NAMALWA (cell line): Measurements from ENCODE around the gene TFF1.
A peak's percentile ranks its signal among the peaks of the same experiment; 100 is the strongest.

ENCODE experiments used
- DNase-seq: peaks from one replicate; pipeline ENCODE4 v3.0.0-alpha.2; 2015; ENCODE audit warnings: low spot score

Gene TFF1

GRCh38 chr21:42362198-42362597, 4.1 kb downstream of the TFF1 start:
- DNase-seq = no peak

DNA sequence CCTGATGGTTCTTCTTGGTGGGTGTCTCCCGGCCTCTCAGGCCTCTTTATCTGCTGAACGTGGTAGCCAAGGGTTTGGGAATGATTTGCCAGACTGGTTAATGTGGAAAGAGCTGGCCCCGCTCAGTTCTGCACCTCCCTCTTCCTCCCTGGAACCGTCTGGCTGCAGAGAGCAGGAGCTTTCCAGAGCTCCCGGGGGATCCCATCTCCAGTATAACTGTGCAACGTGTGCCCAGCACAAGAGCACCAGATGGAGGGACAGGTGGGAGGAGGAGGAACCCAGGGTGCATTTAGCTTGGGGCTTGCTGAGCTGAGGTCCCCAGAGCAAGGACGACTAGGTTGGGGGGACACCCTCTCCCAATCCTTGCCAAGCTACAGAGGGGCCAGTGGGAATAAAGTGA, 5.0 kb downstream of the TFF1 start:
- no peak for DNase-seq

DNA sequence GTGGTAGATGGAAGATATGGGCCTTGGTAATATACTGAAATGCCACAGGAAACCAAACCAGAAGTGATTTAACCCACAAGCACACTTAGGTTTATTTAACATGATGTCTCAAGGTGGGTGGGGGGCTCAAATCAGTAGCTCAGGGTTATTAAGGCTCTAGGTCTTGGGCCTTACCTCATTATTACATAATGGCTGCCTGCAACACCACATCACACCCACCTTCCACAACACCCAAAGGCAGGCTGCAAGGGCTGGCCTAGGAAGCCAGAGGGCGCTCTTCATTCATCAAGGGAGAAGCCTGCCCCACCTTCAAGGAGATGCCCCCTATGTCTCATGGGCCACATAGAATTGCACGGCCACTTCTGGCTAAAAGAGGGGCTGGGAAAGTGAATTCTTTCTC, 6.0 kb downstream of the TFF1 start:
- peak; percentile 64 for DNase-seq

DNA sequence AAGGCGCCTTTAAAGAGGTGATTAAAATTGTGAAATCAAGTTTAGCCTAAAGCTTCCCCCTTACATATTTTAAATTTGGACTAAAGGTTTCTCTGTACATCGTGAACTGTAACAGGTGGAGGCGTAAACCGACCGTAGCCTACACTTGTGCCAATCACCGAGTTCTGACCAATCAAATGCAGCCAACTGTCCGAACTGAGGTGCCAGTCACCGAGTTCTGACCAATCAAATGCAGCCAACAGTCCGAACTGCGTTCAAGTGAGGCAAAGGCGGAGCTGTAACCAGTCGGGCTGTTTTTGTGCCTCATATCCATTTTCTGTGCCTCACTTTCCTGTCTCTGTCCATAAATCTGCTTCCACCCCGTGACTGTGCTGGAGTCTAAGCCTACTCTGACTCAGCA, 7.4 kb downstream of the TFF1 start:
- no peak for DNase-seq

GRCh38 chr21:42358261-42358660, 8.1 kb downstream of the TFF1 start:
- no peak for DNase-seq

- DNase-seq = no peak
These were observed 9.0 kb downstream of the TFF1 start for GRCh38 chr21:42357307-42357706.

DNA sequence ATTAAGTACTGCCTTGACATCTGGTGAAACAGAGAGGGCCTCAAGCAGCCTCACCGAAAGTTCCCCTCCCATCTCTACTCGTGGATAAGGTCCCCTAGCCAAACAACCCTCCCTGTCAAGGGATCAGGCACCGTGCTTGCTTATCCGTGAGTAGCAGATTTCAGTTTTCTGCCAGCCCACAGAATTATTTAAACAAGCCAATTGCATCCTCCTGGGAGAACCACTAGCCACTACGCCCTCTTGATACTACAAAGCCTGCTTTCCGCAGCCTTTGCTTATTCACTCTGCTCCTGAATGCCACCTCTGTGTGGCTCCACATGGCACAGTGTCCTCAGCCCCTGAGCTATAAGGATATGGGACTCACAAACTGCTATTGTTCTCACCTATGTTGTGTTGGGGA, 9.7 kb downstream of the TFF1 start:
- no peak for DNase-seq

GRCh38 chr21:42356046-42356445, 10.3 kb downstream of the TFF1 start:
- no peak for DNase-seq

- DNase-seq = no peak
These were observed 12.7 kb downstream of the TFF1 start for GRCh38 chr21:42353623-42354022.

- DNase-seq = no peak
These were observed 13.8 kb downstream of the TFF1 start for GRCh38 chr21:42352441-42353095.

GRCh38 chr21:42351626-42352440, 14.5 kb downstream of the TFF1 start:
- DNase-seq = no peak

DNA sequence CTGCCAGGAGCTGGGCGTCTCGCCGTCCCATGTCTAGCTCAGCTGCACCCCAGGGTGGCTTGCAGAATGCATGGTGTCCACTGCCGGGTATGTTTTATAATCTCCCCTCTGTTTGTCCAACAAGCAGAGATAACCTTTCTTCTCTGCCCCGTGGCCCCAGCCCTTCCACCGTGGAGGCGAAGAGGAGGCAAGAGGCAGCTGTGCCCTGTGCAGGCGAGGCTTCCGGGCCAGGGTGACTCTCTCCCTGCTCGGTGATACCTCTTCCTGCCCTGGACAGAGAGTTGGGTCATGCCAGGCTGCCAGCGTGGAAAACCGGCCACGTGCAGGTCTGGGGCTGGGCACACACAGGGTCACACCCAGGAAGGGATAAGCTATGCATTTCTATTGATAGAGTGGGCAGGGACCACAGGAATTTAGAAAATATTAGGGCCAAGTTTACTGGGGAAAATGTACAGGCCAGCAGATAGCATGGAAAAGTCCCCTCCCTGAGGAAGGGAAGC, 15.4 kb downstream of the TFF1 start, which contains the start of gene TFF2:
TFF2 (minus strand) TSS at position 68 of the 500 bp plus-strand sequence; CDS start at position 31, 37 bp downstream.
- no peak for DNase-seq

DNA sequence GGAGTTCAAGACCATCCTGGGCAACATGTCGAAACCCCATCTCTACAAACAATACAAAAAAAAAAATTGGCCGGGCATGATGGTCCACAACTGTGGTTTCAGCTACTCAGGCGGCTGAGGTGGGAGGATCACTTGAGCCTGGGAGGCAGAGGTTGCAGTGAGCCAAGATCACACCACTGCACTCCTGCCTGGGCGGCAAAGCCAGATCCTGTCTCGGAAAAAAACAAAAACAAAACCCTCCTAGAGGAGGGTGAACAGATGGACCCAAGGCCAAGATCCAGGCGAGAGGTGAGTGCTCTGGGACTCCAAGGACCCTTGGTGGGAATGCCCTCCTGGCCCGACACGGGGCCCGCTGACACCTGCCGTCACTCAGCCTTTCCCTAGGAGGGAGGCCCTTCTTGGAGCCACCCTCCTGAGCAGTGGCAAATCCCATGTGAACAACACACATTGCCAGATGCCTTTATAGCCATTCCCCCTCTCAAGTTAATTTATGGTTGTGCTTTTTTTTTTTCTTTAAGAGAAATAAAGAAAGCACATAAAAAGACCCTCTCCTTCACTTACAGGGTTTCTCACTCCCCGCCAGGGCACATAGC, 15.9 kb downstream of the TFF1 start:
- no peak for DNase-seq

DNA sequence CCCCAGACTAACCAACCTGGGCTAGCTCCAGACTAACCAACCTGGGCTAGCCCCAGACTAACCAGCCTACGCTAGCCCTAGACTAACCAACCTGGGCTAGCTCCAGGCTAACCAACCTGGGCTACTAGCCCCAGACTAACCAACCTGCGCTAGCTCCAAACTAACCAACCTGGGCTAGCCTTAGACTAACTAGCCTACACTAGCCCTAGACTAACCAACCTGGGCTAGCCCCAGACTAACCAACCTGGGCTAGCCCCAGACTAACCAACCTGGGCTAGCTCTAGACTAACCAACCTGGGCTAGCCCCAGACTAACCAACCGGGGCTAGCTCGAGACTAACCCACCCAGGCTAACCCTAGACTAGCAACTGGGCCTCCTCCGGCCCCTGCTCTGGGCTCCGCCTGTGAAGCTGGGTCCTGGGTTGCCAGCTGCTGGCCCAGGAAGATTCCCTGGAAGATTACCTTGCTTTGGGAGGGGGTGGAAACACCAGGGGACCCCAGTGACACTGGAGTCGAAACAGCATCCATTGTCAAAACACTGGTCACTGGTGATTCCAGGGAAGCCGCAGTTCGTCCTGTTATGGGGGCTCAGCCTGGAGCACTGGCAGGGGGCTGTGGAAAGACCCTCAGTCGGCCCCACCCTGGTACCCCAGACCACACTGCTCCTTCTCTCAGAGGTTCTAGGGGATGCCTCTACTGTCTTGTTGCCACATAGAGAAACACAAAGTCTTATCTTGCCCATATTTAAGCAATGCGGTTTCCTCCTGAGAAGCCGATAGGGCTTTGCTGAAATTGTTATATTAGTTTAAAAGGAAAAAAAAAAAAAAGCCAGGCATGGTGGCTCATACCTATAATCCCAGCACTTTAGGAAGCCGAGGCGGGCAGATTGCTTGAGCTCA, 16.7 kb downstream of the TFF1 start:
- DNase-seq = no peak

- no peak for DNase-seq
These were observed 17.6 kb downstream of the TFF1 start for GRCh38 chr21:42348762-42349161.

GRCh38 chr21:42347601-42348327, 18.6 kb downstream of the TFF1 start:
- no peak for DNase-seq

GRCh38 chr21:42346866-42347600, 19.3 kb downstream of the TFF1 start:
- DNase-seq = no peak

- DNase-seq = no peak
These were observed 19.9 kb downstream of the TFF1 start for GRCh38 chr21:42346441-42346840.

- no peak for DNase-seq
These were observed 21.7 kb downstream of the TFF1 start for GRCh38 chr21:42344631-42345030.

- DNase-seq = no peak
These were observed 22.3 kb downstream of the TFF1 start for GRCh38 chr21:42343963-42344510.
